ENCODE results near the gene GGT7. TPM values are rescaled to one million over a fixed set of nuclear protein-coding genes. Genes with fewer than 3 reads are reported as not detected.

Gene GGT7
- total and polyA plus RNA-seq, 3 donors from 2014 or later = 13.4 to 24.1 (median 22.6) TPM

GRCh38 chr20:34852298-34852697 lies 20.4 kb downstream of the GGT7 start:
- no peaks in the 10 kb centered on the region for H3K27me3 ChIP-seq
- H3K9me3 ChIP-seq = no peaks in the 10 kb centered on the region
- intact Hi-C loops (cut with DNase I; ENCODE audit: low total_unique reads) = no loop called here
- DNase-seq = no peak
- WGBS, 2 donors = 82 to 97% methylated on average over 4 of the region's 4 CpGs
- no peaks in the 10 kb centered on the region for H3K36me3 ChIP-seq (ENCODE audit: low read depth, missing control alignments)
- no peak overlapping the region for H3K4me3 ChIP-seq
- H3K4me1 ChIP-seq = no peaks in the 10 kb centered on the region
- no peak overlapping the region for H3K27ac ChIP-seq
- TF ChIP-seq, protein P1, sequence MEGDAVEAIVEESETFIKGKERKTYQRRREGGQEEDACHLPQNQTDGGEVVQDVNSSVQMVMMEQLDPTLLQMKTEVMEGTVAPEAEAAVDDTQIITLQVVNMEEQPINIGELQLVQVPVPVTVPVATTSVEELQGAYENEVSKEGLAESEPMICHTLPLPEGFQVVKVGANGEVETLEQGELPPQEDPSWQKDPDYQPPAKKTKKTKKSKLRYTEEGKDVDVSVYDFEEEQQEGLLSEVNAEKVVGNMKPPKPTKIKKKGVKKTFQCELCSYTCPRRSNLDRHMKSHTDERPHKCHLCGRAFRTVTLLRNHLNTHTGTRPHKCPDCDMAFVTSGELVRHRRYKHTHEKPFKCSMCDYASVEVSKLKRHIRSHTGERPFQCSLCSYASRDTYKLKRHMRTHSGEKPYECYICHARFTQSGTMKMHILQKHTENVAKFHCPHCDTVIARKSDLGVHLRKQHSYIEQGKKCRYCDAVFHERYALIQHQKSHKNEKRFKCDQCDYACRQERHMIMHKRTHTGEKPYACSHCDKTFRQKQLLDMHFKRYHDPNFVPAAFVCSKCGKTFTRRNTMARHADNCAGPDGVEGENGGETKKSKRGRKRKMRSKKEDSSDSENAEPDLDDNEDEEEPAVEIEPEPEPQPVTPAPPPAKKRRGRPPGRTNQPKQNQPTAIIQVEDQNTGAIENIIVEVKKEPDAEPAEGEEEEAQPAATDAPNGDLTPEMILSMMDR (IDR thresholded peaks at IDR 0.05) = no peak
- no peak for TF ChIP-seq POLR2A (IDR thresholded peaks at IDR 0.05)

DNA sequence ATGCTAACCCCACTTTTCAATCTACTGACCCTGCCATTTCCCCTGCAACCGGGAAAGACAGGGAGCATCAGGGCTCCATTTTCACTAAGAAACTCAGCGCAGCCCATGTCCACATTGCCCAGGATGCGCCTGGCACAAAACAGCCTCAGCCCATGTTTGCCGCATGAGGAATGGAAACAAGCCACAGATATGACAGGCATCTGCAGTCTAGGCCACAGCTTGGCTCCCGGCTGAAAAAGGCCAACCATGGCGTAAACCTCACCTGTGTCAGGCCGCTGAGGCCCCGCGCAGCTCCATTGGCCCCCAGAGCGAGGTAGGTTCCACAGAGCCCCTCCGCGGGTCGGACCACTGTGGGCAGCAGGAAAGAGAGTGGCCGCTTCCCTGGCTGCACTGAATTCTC lies 21.7 kb downstream of the GGT7 start:
- intact Hi-C loops (cut with DNase I; ENCODE audit: low total_unique reads) = no loop called here
- no peak overlapping the region for H3K27ac ChIP-seq
- TF ChIP-seq POLR2A (IDR thresholded peaks at IDR 0.05) = no peak
- TF ChIP-seq, protein P1 (IDR thresholded peaks at IDR 0.05) = no peak
- H3K36me3 ChIP-seq (ENCODE audit: low read depth, missing control alignments) = no peaks in the 10 kb centered on the region
- no peaks in the 10 kb centered on the region for H3K9me3 ChIP-seq
- H3K4me3 ChIP-seq = no peak overlapping the region
- no peaks in the 10 kb centered on the region for H3K27me3 ChIP-seq
- DNase-seq = no peak
- H3K4me1 ChIP-seq = no peaks in the 10 kb centered on the region
- WGBS, 2 donors = 95 to 97% methylated on average over 9 to 14 of the region's 14 CpGs

- WGBS, 2 donors = 91 to 92% methylated on average over 9 of the region's 9 CpGs
- Histone ChIP-seq H3K9me3 (no peaks in the 10 kb centered on the region), H3K27me3 (no peaks in the 10 kb centered on the region), H3K27ac (no peak overlapping the region), H3K4me1 (no peaks in the 10 kb centered on the region), H3K36me3 (ENCODE audit: low read depth, missing control alignments) (no peaks in the 10 kb centered on the region), H3K4me3 (no peak overlapping the region)
- intact Hi-C loops (cut with DNase I; ENCODE audit: low total_unique reads) = no loop called here
- TF ChIP-seq POLR2A (IDR thresholded peaks at IDR 0.05) = no peak
- TF ChIP-seq, protein P1 (IDR thresholded peaks at IDR 0.05) = no peak
- DNase-seq = no peak
Measured at GRCh38 chr20:34849778-34850177, 22.9 kb downstream of the GGT7 start.

- no peaks in the 10 kb centered on the region for H3K9me3 ChIP-seq
Measured at GRCh38 chr20:34848597-34848996, 24.1 kb downstream of the GGT7 start.

DNA sequence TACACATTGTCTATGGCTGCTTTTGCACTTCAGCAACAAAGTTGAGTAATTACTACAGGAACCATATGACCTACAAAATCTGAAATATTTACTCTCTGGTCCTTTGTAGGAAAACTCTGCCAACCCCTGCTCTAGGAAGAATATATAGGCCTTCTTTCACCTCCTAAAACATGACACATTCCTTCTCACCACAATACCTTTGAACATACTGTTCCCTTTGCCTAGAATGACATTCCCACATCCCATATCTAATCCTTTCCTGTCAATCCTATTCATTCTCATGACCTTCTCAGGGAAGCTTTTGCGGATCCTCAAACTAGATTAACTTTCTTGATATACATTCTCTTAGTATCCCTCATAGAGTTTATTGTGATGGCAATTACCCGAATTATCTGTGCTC lies 29.2 kb downstream of the GGT7 start:
- Histone ChIP-seq H3K27ac (no peak overlapping the region), H3K4me1 (no peaks in the 10 kb centered on the region), H3K9me3 (no peaks in the 10 kb centered on the region), H3K27me3 (no peaks in the 10 kb centered on the region), H3K4me3 (no peak overlapping the region), H3K36me3 (ENCODE audit: low read depth, missing control alignments) (no peaks in the 10 kb centered on the region)
- no peak for DNase-seq
- intact Hi-C loops (cut with DNase I; ENCODE audit: low total_unique reads) = no loop called here
- 70 to 76% methylated on average over 2 of the region's 2 CpGs for WGBS, 2 donors
- TF ChIP-seq POLR2A (IDR thresholded peaks at IDR 0.05) = no peak
- TF ChIP-seq, protein P1 (IDR thresholded peaks at IDR 0.05) = no peak

More at GRCh38 chr20:34848597-34848996, 24.1 kb downstream of the GGT7 start:
- H3K27ac ChIP-seq = no peak overlapping the region
- 95 to 97% methylated on average over 5 of the region's 5 CpGs for WGBS, 2 donors
- H3K4me1 ChIP-seq = no peaks in the 10 kb centered on the region
- H3K36me3 ChIP-seq (ENCODE audit: low read depth, missing control alignments) = no peaks in the 10 kb centered on the region
- H3K4me3 ChIP-seq = no peak overlapping the region
- no peaks in the 10 kb centered on the region for H3K27me3 ChIP-seq
- intact Hi-C loops (cut with DNase I; ENCODE audit: low total_unique reads) = no loop called here
- DNase-seq = no peak
- TF ChIP-seq, protein P1 (IDR thresholded peaks at IDR 0.05) = no peak
- TF ChIP-seq POLR2A (IDR thresholded peaks at IDR 0.05) = no peak
